ENCODE measurements around the gene KISS1R. TPM values are rescaled to one million over a fixed set of nuclear protein-coding genes. Genes with fewer than 3 reads are reported as not detected.

Gene KISS1R
- total and polyA plus RNA-seq, 4 donors: not detected

GRCh38 chr19:924553-925086 lies 7.5 kb downstream of the KISS1R start:
- Histone ChIP-seq H3K36me3 (ENCODE audit: control insufficient read depth in 4 of 4, insufficient read depth in 3 of 4, low read depth in 1 of 4, low read length in 3 of 4) (no peaks in the 10 kb centered on the region), H3K9ac (ENCODE audit: low read depth in 1 of 2, low read length in 2 of 2) (no peak overlapping the region), H3K9me3 (ENCODE audit: control insufficient read depth in 4 of 4, low read length in 3 of 4) (no peaks in the 10 kb centered on the region), H3K27ac (ENCODE audit: low read depth in 1 of 2, low read length in 2 of 2) (peak overlapping the region in 1 of 2 donors; percentile 72), H3K27me3 (ENCODE audit: control insufficient read depth in 4 of 4, insufficient read depth in 4 of 4, low read length in 3 of 4) (peaks cover 0 to 9% (median 1%) of the 10 kb centered on the region in 4 donors), H3K4me3 (ENCODE audit: low read depth in 1 of 3, low read length in 3 of 3) (peak overlapping the region; percentile 58 to 90 (median 66)), H3K4me1 (ENCODE audit: control insufficient read depth in 4 of 4, insufficient read depth in 4 of 4, low read length in 3 of 4) (peaks cover 11 to 38% (median 26%) of the 10 kb centered on the region in 4 donors)
- no peak for DNase-seq (ENCODE audit: low spot score)
- TF ChIP-seq HNF4A (conservative IDR thresholded peaks at IDR 0.05) (no peak), YY1 (IDR thresholded peaks at IDR 0.05) (no peak), ZBTB33 (IDR thresholded peaks at IDR 0.05) (no peak), REST (IDR thresholded peaks at IDR 0.05) (no peak), ATF3 (IDR thresholded peaks at IDR 0.05) (no peak), HNF4G (IDR thresholded peaks at IDR 0.05) (no peak), JUND (IDR thresholded peaks at IDR 0.05) (no peak), TAF1 (conservative IDR thresholded peaks at IDR 0.05) (no peak), RAD21 (IDR thresholded peaks at IDR 0.05) (no peak), NR2F2 (IDR thresholded peaks at IDR 0.05) (no peak), RXRA (IDR thresholded peaks at IDR 0.05) (no peak), FOXA2 (IDR thresholded peaks at IDR 0.05) (no peak), SP1 (IDR thresholded peaks at IDR 0.05) (no peak), GABPA (IDR thresholded peaks at IDR 0.05 in 1 of 2, conservative IDR thresholded peaks at IDR 0.05 in 1 of 2) (no peak), EGR1 (IDR thresholded peaks at IDR 0.05; ENCODE audit: low read depth in 2 of 2) (no peak), FOXA1 (IDR thresholded peaks at IDR 0.05) (no peak), MAX (IDR thresholded peaks at IDR 0.05) (no peak)
- 16% methylated on average over 31 of the region's 31 CpGs for WGBS

- WGBS: under 1% methylated on average over 39 of the region's 39 CpGs
- TF ChIP-seq REST (IDR thresholded peaks at IDR 0.05): no peak
- no peak for TF ChIP-seq FOXA1 (IDR thresholded peaks at IDR 0.05)
- no peak for TF ChIP-seq CTCF (IDR thresholded peaks at IDR 0.05; ENCODE audit: low read depth, low read length, missing input control)
- no peak for TF ChIP-seq FOXA2 (IDR thresholded peaks at IDR 0.05)
- TF ChIP-seq ZBTB33 (IDR thresholded peaks at IDR 0.05): no peak
- TF ChIP-seq HNF4G (IDR thresholded peaks at IDR 0.05): no peak
- no peak for TF ChIP-seq JUND (IDR thresholded peaks at IDR 0.05)
- Histone ChIP-seq H3K4me3 (ENCODE audit: low read depth in 1 of 3, low read length in 3 of 3) (peak overlapping the region; percentile 58 to 90 (median 66)), H3K36me3 (ENCODE audit: control insufficient read depth in 4 of 4, insufficient read depth in 3 of 4, low read depth in 1 of 4, low read length in 3 of 4) (no peaks in the 10 kb centered on the region), H3K9ac (ENCODE audit: low read depth in 1 of 2, low read length in 2 of 2) (peak overlapping the region in 1 of 2 donors; percentile 54), H3K9me3 (ENCODE audit: control insufficient read depth in 4 of 4, low read length in 3 of 4) (no peaks in the 10 kb centered on the region), H3K27ac (ENCODE audit: low read depth in 1 of 2, low read length in 2 of 2) (peak overlapping the region; percentile 47 to 72), H3K4me1 (ENCODE audit: control insufficient read depth in 4 of 4, insufficient read depth in 4 of 4, low read length in 3 of 4) (peaks cover 11 to 33% (median 25%) of the 10 kb centered on the region in 4 donors), H3K27me3 (ENCODE audit: control insufficient read depth in 4 of 4, insufficient read depth in 4 of 4, low read length in 3 of 4) (peaks cover 0 to 4% (median 1%) of the 10 kb centered on the region in 4 donors)
- DNase-seq (ENCODE audit: low spot score): peak; percentile 82
Observed at GRCh38 chr19:925087-925525, 8.0 kb downstream of the KISS1R start.

All from liver (tissue), 9 donors.